ENCODE data around the gene INF2.

The INF2 gene

DNA sequence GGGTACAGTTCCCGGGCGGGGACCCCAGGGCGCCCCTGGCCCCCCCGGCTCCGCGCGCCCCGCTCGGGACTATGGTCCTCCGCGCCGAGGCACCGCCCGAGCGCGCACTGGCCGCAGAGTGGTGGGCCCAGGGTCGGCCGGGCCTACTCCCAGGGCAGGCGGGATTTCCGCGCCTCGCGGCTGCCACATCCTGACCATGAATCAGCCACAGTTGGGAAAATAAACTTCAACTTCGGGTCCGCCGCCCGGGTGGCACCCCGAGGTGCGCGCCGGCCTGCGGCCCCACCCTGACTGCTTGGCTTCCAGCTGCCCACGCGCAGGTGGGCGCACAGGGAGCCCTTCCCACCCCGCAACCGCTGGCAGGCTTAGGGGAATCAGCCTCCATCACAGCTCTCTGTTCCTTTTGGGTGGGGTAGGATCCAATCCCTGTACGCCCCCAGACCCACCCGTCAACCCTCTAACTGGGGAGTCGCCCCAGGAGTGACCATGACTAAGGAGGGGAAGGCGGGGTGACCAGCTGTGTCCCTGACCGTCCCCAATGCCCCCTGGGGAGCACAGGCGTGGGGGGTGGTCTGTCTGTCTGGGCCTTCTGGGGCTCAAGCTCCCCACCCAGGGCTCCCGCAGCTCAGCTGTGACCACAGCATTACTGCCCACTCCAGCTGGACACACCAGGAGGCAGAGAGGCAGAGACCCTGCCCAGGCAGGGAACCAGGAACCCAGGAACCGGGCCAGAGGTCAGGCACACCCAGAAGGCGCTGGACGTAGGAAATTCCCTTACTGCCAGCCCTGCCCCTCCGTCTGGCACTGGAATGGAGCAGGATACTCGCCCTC lies 678 bp downstream of the INF2 start:
- DNase-seq (ENCODE audit: low spot score) = peak; percentile 69

- no peak for DNase-seq (ENCODE audit: low spot score)
These were observed 1.5 kb downstream of the INF2 start for GRCh38 chr14:104690861-104691455.

GRCh38 chr14:104691546-104692260 lies 2.3 kb downstream of the INF2 start:
- no peak for DNase-seq (ENCODE audit: low spot score)

DNA sequence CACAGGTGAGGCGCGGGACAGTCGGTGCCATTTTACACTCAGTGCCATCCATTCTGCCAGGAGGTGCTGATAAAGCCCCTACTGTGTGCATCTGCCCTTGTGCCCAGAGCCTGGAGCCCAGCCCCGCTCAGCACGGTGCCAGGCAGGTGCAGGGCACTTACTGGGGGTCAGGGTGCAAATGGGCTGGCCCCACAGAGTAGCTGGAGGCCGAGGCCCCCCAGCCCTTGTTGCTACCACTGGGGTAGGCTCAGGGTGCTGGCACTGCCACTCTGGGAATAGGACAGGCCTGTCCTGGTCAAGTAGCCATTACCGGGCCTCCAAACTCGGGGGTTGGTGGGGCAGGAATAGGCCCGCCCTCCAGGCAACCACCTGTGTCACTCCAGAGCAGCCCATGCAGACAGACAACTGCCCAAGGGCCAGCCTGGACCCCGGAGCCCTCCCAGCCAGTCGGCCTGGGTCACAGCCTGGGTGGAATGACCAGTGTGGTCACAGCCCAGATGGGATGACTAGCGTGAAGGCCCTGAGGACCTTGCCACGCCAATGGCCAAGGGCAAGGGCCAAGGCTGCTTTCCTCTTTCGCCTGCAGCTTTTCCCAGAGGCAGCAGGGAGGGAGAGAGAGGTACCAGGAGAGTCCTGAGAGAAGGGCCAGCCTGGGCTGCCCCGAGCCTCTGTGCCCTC lies 3.0 kb downstream of the INF2 start:
- no peak for DNase-seq (ENCODE audit: low spot score)

- no peak for DNase-seq (ENCODE audit: low spot score)
These were observed 3.5 kb downstream of the INF2 start for GRCh38 chr14:104692939-104693315.

DNA sequence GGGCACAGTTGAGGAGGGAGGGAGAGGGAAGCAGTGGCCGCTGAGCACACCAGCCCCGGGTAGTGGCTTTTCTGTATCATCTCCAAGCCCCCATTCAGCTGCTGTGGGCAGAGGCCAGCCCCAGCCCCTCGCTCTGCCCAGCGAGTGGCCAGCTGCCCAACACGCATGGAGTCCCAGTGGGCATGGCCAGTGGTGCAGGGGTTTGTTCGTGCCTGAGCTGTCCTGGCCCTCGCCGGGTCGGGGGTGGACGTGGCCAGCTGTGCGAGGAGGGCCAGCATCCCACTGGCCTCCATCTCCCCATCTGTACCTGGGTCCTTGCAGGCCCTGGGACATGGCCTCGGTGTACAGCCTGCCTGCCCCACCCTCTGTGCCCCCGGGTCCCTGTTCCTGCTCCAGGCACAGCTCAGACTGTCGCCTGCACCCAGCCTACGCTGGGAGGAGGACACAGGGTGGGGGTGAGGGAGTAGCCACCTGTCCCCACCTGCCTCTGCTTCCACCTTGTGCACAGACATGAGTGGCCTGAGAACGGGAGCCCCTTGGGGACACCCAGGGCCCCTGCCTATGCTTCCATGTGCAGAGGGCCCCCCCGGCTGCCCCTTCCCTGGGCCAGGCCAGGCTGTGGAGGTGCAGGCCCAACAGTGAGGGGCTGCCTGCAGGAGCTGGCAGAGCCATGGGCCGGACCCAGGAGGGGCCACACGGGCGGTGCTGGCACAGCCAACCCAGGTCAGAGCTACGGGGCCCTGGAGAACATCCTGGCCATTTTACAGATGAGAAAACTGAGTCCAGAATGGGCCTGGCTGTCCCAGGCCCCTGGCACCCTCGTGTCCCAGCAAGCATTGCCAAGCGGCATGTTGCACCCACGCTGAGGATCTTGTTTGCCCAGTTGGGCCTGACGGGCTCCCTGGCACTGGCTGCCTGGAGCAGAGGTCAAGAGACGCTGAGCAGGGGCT lies 4.3 kb downstream of the INF2 start:
- DNase-seq (ENCODE audit: low spot score) = no peak

DNA sequence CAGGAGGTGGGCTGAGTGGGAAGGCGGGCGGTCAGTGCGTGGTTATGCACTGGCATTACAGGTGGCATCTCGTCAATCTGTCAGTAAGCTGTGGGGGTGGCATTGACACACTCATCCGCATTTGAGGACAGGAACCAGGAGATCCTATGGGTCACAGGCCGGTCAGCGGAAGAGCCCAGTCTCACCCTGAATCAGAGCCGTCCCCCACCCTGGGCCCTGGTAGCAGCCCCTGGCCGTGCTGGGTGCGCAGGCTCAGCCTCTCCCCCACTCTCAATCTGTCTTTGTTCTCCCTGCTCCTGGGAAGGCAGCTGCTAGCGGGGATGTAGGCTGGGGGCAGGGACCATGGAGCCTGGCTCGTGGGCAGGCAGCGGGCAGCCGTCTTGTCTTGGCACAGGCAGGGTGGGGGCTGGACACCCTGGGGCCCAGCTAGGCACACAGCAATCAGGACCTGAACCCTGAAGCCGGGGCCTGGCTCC lies 5.1 kb downstream of the INF2 start:
- DNase-seq (ENCODE audit: low spot score) = no peak

DNA sequence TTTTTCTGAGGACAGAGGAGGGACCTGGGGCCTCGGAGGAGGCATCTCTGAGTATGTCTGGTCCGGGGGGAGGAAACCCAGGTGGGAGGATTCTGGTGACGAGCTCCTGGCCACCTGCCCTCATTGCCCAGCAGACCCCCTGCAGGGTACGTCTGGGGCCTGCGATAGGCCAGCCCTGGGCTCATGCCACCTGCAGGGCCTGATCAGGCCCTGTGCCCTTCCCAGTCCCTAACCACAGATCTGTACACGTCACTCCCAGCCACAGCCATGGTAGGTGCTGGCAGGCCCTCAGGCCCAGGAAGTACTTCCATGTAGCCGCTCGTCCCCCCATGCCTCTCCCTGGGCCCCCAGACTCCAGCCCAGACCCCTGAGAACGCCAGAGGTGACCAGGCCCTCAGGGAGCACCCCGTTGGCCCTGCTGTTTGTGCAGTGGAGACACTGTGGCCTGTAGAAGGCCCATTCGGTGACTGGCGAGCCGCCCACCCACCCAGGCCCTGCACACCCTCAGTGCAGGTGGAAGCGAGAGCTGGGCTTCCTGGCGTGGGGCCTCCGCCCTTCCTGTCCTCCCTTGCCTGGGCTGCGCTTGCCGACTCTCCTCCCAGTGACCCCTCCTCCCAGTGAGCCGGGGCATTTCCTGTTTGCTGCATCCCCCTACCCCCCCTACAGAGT lies 5.7 kb downstream of the INF2 start:
- no peak for DNase-seq (ENCODE audit: low spot score)

DNA sequence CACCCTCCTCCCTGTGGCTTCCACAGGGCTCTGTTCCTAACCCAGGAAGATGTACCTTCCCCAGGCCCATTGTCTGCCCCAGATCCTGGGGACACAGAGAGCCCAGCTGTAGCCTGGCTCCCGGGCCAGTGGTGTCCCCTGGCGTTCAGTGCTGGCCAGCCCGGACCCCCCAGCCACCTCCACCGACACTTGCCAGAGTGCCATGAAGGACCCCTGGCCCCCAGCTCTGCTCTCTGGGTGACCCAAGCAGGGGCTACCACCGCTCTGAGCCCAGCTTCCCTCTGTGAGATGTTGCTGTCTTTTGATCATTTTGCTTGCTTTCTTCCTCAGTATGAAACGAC lies 6.2 kb downstream of the INF2 start:
- DNase-seq (ENCODE audit: low spot score) = no peak

DNA sequence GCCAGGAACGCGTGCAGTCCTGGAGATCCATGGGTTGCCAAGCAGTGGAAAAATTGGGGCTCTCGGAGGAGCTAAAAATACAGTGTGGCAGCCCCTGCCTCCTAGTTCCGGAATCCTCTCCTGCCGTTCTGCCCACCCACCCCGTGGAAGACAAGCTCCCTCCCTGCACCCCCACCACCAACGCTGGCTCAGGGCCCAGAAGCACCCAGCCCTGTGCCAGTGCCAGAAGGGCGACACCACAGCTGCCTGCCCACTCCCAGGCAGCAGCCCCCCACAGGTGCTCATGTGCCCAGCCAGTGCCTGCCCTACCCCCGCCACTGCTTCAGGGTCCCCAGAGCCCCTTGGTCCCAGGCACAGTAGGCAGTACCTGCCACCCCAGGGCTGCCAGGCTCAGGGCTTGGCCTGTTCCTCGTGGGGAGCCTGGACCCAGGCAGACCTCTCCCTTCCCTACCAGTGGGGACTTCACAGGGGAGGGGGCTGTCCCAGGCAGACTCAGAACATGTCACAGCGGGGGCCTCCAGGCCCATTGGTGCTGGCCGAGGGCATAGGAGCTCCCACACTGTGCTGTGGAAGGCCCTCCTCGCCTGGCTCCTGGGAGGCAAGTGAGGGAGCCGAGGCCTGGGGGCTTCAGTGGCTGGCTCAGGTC lies 7.4 kb downstream of the INF2 start:
- DNase-seq (ENCODE audit: low spot score) = no peak

GRCh38 chr14:104697317-104697703 lies 7.9 kb downstream of the INF2 start:
- DNase-seq (ENCODE audit: low spot score) = no peak

- no peak for DNase-seq (ENCODE audit: low spot score)
These were observed 8.6 kb downstream of the INF2 start for GRCh38 chr14:104697892-104698583.

DNA sequence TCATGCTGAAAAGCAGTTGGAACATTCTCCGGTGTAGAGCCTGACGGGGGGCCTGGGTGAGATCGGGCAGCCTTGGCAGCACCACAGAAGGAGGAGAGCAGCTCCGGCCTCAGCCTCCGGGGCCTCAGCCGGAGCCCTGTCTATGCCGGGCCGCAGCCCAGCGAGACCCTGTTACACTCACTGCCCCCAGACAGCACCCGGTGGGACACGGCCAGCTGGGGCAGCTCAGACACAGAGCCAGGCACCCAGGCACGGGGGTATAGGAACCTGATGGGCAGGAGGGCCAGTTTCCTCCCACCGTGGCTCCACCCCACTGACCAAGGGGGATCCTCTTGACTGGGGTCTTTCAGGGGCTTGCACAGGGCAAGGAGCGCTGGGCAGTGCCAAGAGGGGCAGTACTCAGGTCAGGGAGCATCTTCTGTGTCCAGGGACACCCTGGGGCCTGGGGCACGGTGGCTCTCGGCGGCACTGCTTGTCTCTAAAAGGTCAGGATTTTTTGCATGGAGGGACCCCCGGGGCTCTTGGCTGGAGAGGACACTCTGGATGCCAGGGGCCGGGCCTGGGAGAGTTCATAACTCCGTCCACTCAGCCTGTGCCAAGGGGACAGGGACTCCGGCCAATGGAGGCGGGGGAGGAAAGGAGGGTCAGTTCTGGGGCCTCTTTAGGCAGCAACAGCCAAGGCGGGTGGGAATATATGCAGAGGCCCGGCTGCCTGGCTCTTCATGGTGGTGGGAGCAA lies 9.4 kb downstream of the INF2 start:
- DNase-seq (ENCODE audit: low spot score) = no peak

GRCh38 chr14:104699426-104699748 lies 10.0 kb downstream of the INF2 start:
- DNase-seq (ENCODE audit: low spot score) = no peak

- DNase-seq (ENCODE audit: low spot score) = no peak
These were observed 10.8 kb downstream of the INF2 start for GRCh38 chr14:104700225-104700651.

DNA sequence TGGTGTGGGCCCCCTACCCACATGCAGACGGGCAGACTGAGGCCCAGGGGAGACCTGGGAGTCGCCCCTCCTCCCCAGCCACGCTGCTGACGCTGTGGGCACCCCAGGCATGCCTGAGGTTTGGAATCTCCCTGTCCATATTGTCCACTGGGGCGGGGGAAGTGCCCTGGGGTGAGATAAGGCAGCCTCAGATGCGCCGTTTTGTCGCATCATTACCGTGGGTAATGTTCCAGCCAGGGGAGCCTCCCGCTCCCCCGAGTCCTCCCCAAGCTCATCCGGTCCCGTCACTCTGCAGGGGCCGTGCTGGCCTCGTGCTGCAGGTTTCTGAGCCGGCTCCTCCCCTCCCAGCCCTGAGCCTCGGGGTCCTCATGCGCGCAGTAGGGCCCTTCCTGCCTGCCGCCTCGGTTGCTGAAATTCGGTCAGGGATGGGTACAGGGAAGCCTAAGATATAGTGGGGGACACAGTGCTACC lies 11.4 kb downstream of the INF2 start:
- DNase-seq (ENCODE audit: low spot score) = no peak

GRCh38 chr14:104701383-104702076 lies 12.1 kb downstream of the INF2 start:
- DNase-seq (ENCODE audit: low spot score) = no peak

- DNase-seq (ENCODE audit: low spot score) = no peak
These were observed 12.7 kb downstream of the INF2 start for GRCh38 chr14:104702106-104702505.
